ENCODE data around the gene SPPL2B.

SPPL2B gene

GRCh38 chr19:2334426-2334825, 5.9 kb downstream of the SPPL2B start:
- no peak for TF ChIP-seq FOXP2 (optimal IDR thresholded peaks at IDR 0.05; ENCODE audit: borderline replicate concordance, extremely low read depth, extremely low read length, insufficient read depth)
- no peak for TF ChIP-seq SIN3A (IDR thresholded peaks at IDR 0.05; ENCODE audit: borderline replicate concordance, insufficient read depth, low read length)
- no peak for TF ChIP-seq POLR2AphosphoS5 (IDR thresholded peaks at IDR 0.05; ENCODE audit: low read depth, low read length)
- no peak for TF ChIP-seq TAF1 (IDR thresholded peaks at IDR 0.05; ENCODE audit: borderline replicate concordance, insufficient read depth, low read length)
- TF ChIP-seq REST (IDR thresholded peaks at IDR 0.05; ENCODE audit: insufficient read depth in 1 of 2, low read depth in 2 of 2, low read length in 2 of 2) = no peak

GRCh38 chr19:2334986-2335846, 6.7 kb downstream of the SPPL2B start:
- no peak for TF ChIP-seq FOXP2 (optimal IDR thresholded peaks at IDR 0.05; ENCODE audit: borderline replicate concordance, extremely low read depth, extremely low read length, insufficient read depth)
- no peak for TF ChIP-seq TAF1 (IDR thresholded peaks at IDR 0.05; ENCODE audit: borderline replicate concordance, insufficient read depth, low read length)
- TF ChIP-seq SIN3A (IDR thresholded peaks at IDR 0.05; ENCODE audit: borderline replicate concordance, insufficient read depth, low read length) = no peak
- TF ChIP-seq REST (IDR thresholded peaks at IDR 0.05; ENCODE audit: insufficient read depth in 1 of 2, low read depth in 2 of 2, low read length in 2 of 2) = no peak
- TF ChIP-seq POLR2AphosphoS5 (IDR thresholded peaks at IDR 0.05; ENCODE audit: low read depth, low read length) = no peak

GRCh38 chr19:2335848-2336247, 7.4 kb downstream of the SPPL2B start:
- TF ChIP-seq REST (IDR thresholded peaks at IDR 0.05; ENCODE audit: insufficient read depth in 1 of 2, low read depth in 2 of 2, low read length in 2 of 2) = no peak
- no peak for TF ChIP-seq SIN3A (IDR thresholded peaks at IDR 0.05; ENCODE audit: borderline replicate concordance, insufficient read depth, low read length)
- TF ChIP-seq TAF1 (IDR thresholded peaks at IDR 0.05; ENCODE audit: borderline replicate concordance, insufficient read depth, low read length) = no peak
- TF ChIP-seq POLR2AphosphoS5 (IDR thresholded peaks at IDR 0.05; ENCODE audit: low read depth, low read length) = no peak
- no peak for TF ChIP-seq FOXP2 (optimal IDR thresholded peaks at IDR 0.05; ENCODE audit: borderline replicate concordance, extremely low read depth, extremely low read length, insufficient read depth)

- TF ChIP-seq POLR2AphosphoS5 (IDR thresholded peaks at IDR 0.05; ENCODE audit: low read depth, low read length) (no peak), FOXP2 (optimal IDR thresholded peaks at IDR 0.05; ENCODE audit: borderline replicate concordance, extremely low read depth, extremely low read length, insufficient read depth) (no peak), TAF1 (IDR thresholded peaks at IDR 0.05; ENCODE audit: borderline replicate concordance, insufficient read depth, low read length) (no peak), REST (IDR thresholded peaks at IDR 0.05; ENCODE audit: insufficient read depth in 1 of 2, low read depth in 2 of 2, low read length in 2 of 2) (no peak), SIN3A (IDR thresholded peaks at IDR 0.05; ENCODE audit: borderline replicate concordance, insufficient read depth, low read length) (no peak)
These were observed 8.2 kb downstream of the SPPL2B start for GRCh38 chr19:2336528-2337328.

All from PFSK-1 (cell line).